Mesodermal cell (in vitro differentiated cells): ENCODE results near the gene ITPKB.

ENCODE experiments used
- H3K27ac ChIP-seq: 2 replicates; pipeline ENCODE4 v1.7.0; 2013; ENCODE audit warnings: mild to moderate bottlenecking, low read depth, low read length, moderate library complexity; ENCODE audit not compliant: severe bottlenecking
- H3K36me3 ChIP-seq: 2 replicates; pipeline ENCODE4 v1.7.1; 2013; ENCODE audit warnings: mild to moderate bottlenecking, low read length, moderate library complexity; ENCODE audit not compliant: control insufficient read depth, insufficient read depth
- H3K4me1 ChIP-seq: one replicate; pipeline ENCODE4 v1.7.1; 2013; ENCODE audit warnings: mild to moderate bottlenecking, low read length; ENCODE audit not compliant: insufficient read depth, control insufficient read depth, poor library complexity, severe bottlenecking
- H3K4me3 ChIP-seq: 2 replicates; pipeline ENCODE4 v1.7.0; 2013; ENCODE audit warnings: low read length, control low read depth, mild to moderate bottlenecking; ENCODE audit not compliant: insufficient read depth, poor library complexity, severe bottlenecking; ENCODE audit errors: extremely low read depth
- H3K9me3 ChIP-seq: 2 replicates; pipeline ENCODE4 v1.7.1; 2013; ENCODE audit warnings: mild to moderate bottlenecking, low read length, moderate library complexity; ENCODE audit not compliant: control insufficient read depth
- WGBS, 2 experiments: methylation state at CpG; one replicate each; pipeline ENCODE4 v1.1.5; 2013; ENCODE audit warnings: missing lambda C conversion rate in 2 of 2; ENCODE audit not compliant: insufficient coverage in 2 of 2; 5-methylcytosine and 5-hydroxymethylcytosine counted together

Gene ITPKB

DNA sequence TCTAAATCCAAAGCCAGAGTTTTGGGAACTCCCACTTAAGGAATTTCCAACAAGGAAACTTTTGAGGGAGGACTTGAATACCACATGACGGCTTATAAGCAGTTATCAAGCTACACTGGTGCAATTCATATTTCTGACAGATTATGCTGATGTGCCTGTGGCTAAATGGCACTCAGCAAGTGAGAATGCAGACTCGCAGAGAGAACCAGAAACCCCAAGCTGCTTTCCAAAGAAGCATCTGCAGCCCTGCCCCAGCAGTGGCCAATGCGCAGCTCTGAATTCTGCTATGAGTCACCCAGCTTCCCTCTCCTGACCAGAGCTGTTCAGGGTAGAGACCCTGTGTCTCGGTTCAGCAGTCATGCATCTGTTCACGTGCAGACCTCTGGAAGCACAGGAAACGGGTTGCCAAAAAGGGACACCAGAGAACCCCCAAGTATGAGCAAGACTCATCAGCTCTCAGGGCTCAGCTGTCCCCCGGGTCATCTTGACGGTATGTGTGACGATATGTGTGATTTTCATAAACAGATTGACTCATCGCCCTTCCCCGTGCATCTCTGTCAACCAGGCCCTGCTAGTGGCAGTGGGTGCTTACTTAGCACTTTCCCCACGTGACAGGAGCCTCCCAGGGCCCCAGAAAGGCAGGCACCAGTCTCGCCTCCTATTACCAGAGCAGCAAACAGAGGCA is 76.3 kb downstream of the ITPKB start:
- H3K4me3 ChIP-seq = no peak overlapping the region
- WGBS, 2 experiments = 49 to 59% methylated on average over 13 of the region's 13 CpGs
- H3K27ac ChIP-seq = peak overlapping the region; percentile 79
- no peaks in the 10 kb centered on the region for H3K9me3 ChIP-seq
- H3K4me1 ChIP-seq = peaks cover 58% of the 10 kb centered on the region
- H3K36me3 ChIP-seq = no peaks in the 10 kb centered on the region

- Histone ChIP-seq H3K4me1 (peaks cover 59% of the 10 kb centered on the region), H3K4me3 (no peak overlapping the region), H3K27ac (peak overlapping the region; percentile 79), H3K9me3 (no peaks in the 10 kb centered on the region), H3K36me3 (no peaks in the 10 kb centered on the region)
- WGBS, 2 experiments = 44 to 47% methylated on average over 2 of the region's 6 CpGs
These were observed 77.1 kb downstream of the ITPKB start for GRCh38 chr1:226661965-226662364.

- WGBS, 2 experiments = 86 to 90% methylated on average over 2 of the region's 2 CpGs
- Histone ChIP-seq H3K9me3 (no peaks in the 10 kb centered on the region), H3K4me1 (peaks cover 66% of the 10 kb centered on the region), H3K4me3 (no peak overlapping the region), H3K36me3 (no peaks in the 10 kb centered on the region), H3K27ac (peak overlapping the region; percentile 62)
These were observed 77.8 kb downstream of the ITPKB start for GRCh38 chr1:226661271-226661670.

DNA sequence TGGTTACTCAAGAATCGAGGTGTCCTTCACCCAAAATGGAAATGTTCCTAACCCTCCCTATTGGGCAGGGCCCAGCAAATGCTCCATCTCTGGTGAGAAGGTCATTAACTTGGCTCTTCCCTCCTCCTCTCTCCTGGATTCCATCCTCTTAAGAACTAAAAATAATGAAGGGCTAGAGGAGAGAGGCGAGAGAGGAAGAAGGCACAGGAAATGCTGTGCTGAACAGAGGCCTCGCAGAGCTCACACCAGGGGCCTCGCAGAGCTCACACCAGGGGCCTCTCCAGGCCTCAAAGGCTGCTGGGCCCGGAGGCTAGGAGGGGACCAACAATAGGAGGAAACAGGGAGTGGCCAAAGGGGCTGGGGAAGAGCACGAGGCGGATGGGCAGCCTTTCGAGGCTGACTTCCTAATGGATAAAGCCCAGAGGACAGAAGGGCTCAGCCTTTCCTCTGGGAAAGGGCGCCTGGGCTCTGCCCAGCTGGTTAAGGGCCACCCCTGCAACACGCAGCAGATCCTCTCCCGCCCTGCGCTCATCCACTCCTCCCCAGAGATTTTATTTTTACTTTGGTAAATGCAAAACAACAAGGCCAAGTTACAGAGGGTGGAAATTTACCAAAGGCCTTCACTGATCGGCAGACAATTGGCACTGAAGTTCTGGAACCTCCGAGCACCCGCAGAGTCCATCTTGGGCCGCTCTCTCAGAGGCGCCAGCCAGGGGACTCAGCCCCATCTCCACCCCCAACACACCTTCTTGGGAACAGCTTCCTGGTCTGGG is 78.5 kb downstream of the ITPKB start:
- peaks cover 69% of the 10 kb centered on the region for H3K4me1 ChIP-seq

DNA sequence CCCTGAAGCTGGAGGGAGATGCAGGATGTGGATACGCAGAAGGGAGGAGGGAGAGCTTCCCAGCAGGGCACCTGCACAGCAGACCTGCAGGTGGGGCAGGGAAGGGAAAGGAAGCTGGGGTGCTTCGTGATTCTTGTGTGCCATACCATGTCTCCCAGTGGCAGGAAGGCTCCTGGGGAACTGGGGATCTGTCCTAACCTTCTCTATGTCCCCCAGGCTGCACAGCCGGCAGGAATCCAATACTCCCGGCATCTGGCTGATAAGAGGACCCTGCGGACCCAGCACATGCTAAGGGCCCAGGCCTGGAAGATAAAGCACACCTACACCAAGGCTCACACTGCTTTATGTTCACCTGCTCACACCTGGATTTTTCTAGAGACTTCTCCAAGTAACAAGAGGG is 79.4 kb downstream of the ITPKB start:
- Histone ChIP-seq H3K9me3 (no peaks in the 10 kb centered on the region), H3K4me3 (no peak overlapping the region), H3K4me1 (peaks cover 73% of the 10 kb centered on the region), H3K27ac (no peak overlapping the region), H3K36me3 (no peaks in the 10 kb centered on the region)
- 84 to 100% methylated on average over 3 to 4 of the region's 5 CpGs for WGBS, 2 experiments

More for the DNA sequence above, 78.5 kb downstream of the ITPKB start:
- peak overlapping the region; percentile 62 for H3K27ac ChIP-seq
- H3K36me3 ChIP-seq = no peaks in the 10 kb centered on the region
- WGBS, 2 experiments = 73 to 76% methylated on average over 11 to 13 of the region's 17 CpGs
- H3K4me3 ChIP-seq = no peak overlapping the region
- no peaks in the 10 kb centered on the region for H3K9me3 ChIP-seq

GRCh38 chr1:226659136-226659535 is 79.9 kb downstream of the ITPKB start:
- Histone ChIP-seq H3K9me3 (no peaks in the 10 kb centered on the region), H3K27ac (no peak overlapping the region), H3K4me3 (no peak overlapping the region), H3K4me1 (peaks cover 71% of the 10 kb centered on the region), H3K36me3 (no peaks in the 10 kb centered on the region)
- WGBS, 2 experiments = 90 to 96% methylated on average over 5 of the region's 5 CpGs

DNA sequence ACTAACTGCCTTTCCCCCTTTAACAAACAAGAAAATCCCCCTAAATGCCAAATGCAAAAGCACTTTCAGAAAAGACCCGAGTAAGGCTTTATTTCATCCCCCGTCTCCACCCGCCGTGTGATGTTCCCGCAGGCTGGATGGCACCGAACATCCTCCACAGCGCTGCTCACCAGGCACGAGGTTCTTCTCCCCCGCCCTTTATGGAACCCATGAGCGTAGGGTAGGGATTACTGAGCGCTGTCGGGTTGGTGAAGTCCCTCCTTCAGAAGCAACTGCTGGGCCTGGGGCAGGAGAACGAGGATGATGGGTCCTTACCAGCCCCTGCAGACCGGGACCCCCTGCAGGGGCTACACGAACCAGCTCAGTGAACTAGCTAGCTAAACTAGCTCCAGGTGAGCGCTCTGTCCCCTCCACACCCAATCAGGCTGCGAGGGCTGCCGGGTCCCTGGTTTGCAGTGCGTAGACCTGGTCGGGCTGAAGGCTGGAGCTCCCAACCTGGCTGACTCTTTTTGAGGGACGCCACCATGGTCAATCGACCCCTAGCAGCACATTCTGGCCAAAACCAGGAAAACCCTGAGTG is 80.4 kb downstream of the ITPKB start:
- Histone ChIP-seq H3K27ac (no peak overlapping the region), H3K4me1 (peaks cover 70% of the 10 kb centered on the region), H3K9me3 (no peaks in the 10 kb centered on the region), H3K36me3 (no peaks in the 10 kb centered on the region), H3K4me3 (no peak overlapping the region)
- WGBS, 2 experiments = 93 to 96% methylated on average over 22 of the region's 22 CpGs

GRCh38 chr1:226657895-226658545 is 81.1 kb downstream of the ITPKB start:
- Histone ChIP-seq H3K4me1 (peaks cover 70% of the 10 kb centered on the region), H3K36me3 (no peaks in the 10 kb centered on the region), H3K4me3 (no peak overlapping the region), H3K27ac (no peak overlapping the region), H3K9me3 (no peaks in the 10 kb centered on the region)
- 85 to 94% methylated on average over 5 to 8 of the region's 10 CpGs for WGBS, 2 experiments

GRCh38 chr1:226656601-226657277 is 82.3 kb downstream of the ITPKB start:
- no peaks in the 10 kb centered on the region for H3K9me3 ChIP-seq
- no peaks in the 10 kb centered on the region for H3K36me3 ChIP-seq
- H3K4me3 ChIP-seq = no peak overlapping the region
- no peak overlapping the region for H3K27ac ChIP-seq
- H3K4me1 ChIP-seq = peaks cover 67% of the 10 kb centered on the region
- 91 to 96% methylated on average over 8 to 10 of the region's 12 CpGs for WGBS, 2 experiments

GRCh38 chr1:226656201-226656600 is 82.9 kb downstream of the ITPKB start:
- WGBS, 2 experiments = 45 to 69% methylated on average over 3 to 4 of the region's 4 CpGs
- H3K4me1 ChIP-seq = peaks cover 62% of the 10 kb centered on the region

More at GRCh38 chr1:226656201-226656600, 82.9 kb downstream of the ITPKB start:
- no peaks in the 10 kb centered on the region for H3K9me3 ChIP-seq
- H3K27ac ChIP-seq = no peak overlapping the region
- H3K36me3 ChIP-seq = no peaks in the 10 kb centered on the region
- H3K4me3 ChIP-seq = no peak overlapping the region
